Measurements from ENCODE around the gene CTBP1.
A peak's percentile ranks its signal among the peaks of the same experiment; 100 is the strongest.

Gene CTBP1

DNA sequence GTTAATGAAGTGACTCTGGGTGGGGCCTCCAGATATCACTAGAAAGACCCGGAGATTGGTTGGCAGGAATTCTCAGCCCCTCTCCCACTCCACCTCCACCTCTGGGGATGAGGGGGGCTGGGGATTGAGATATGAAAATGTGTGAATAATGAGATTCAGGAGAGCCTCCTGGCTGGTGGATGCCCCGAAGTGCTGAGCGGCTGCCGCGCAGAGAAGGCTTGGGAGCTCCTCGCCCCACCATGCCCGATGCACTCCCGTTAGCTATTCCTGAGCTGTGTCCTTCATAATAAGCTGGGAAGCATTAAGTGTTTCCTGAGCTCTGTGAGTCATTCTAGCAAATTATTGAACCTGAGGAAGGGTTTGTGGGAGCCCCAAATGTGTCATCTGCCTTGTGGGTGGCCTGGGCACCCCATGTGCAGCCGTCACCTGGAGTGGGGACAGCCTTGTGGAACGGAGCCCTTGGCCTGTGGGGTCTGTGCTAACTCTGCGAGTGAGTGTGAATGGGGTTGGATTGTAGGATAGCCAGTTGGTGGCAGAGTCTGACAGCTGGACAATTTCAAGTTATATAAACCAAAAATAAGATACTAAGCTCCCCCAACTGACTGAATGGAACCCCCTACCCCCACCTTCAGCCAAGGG is 36.3 kb upstream of the CTBP1 start:
- no peak overlapping the region for H3K4me3 ChIP-seq (ENCODE audit: low read depth in 1 of 5, low read length in 5 of 5)
- H3K36me3 ChIP-seq (ENCODE audit: control insufficient read depth in 5 of 5, insufficient read depth in 5 of 5, low read length in 5 of 5) = no peaks in the 10 kb centered on the region
- H3K27me3 ChIP-seq (ENCODE audit: control insufficient read depth in 5 of 5, insufficient read depth in 4 of 5, low read length in 5 of 5) = peaks cover 0 to 2% (median 0%) of the 10 kb centered on the region in 5 donors
- H3K9me3 ChIP-seq (ENCODE audit: control insufficient read depth in 5 of 5, low read length in 5 of 5) = peaks cover 0 to 4% (median 0%) of the 10 kb centered on the region in 5 donors
- H3K4me1 ChIP-seq (ENCODE audit: control insufficient read depth in 5 of 5, insufficient read depth in 5 of 5, low read length in 5 of 5) = peaks cover 7 to 11% (median 9%) of the 10 kb centered on the region in 5 donors
- H3K9ac ChIP-seq (ENCODE audit: low read length in 5 of 5) = no peak overlapping the region
- H3K27ac ChIP-seq (ENCODE audit: low read depth, low read length) = no peak overlapping the region

DNA sequence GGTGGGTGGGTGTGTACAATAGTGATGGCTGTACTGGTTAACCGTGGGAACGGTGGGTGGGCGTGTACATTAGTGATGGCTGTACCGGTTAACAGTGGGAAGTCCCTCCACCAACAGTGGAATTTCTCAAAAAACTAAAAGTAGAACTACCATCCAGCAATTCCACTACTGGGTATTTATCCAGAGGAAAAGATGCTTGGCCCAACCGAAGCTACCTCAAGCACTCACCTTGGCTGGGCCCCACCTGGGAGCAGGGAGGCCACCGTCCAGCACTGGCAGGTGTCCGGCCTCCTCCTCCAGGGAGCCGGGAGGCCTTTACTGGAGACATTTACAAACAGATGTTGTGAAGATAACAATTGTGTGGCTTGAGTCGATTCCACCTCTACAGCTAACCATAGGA is 34.8 kb upstream of the CTBP1 start:
- Histone ChIP-seq H3K9ac (ENCODE audit: low read length in 5 of 5) (peak overlapping the region in 1 of 5 donors; percentile 48), H3K27ac (ENCODE audit: low read depth, low read length) (no peak overlapping the region), H3K27me3 (ENCODE audit: control insufficient read depth in 5 of 5, insufficient read depth in 4 of 5, low read length in 5 of 5) (peaks cover 0 to 2% (median 0%) of the 10 kb centered on the region in 5 donors), H3K4me1 (ENCODE audit: control insufficient read depth in 5 of 5, insufficient read depth in 5 of 5, low read length in 5 of 5) (peaks cover under 1 to 7% (median under 1%) of the 10 kb centered on the region in 5 donors), H3K36me3 (ENCODE audit: control insufficient read depth in 5 of 5, insufficient read depth in 5 of 5, low read length in 5 of 5) (no peaks in the 10 kb centered on the region), H3K9me3 (ENCODE audit: control insufficient read depth in 5 of 5, low read length in 5 of 5) (peaks cover 0 to 4% (median 0%) of the 10 kb centered on the region in 5 donors), H3K4me3 (ENCODE audit: low read depth in 1 of 5, low read length in 5 of 5) (no peak overlapping the region)

DNA sequence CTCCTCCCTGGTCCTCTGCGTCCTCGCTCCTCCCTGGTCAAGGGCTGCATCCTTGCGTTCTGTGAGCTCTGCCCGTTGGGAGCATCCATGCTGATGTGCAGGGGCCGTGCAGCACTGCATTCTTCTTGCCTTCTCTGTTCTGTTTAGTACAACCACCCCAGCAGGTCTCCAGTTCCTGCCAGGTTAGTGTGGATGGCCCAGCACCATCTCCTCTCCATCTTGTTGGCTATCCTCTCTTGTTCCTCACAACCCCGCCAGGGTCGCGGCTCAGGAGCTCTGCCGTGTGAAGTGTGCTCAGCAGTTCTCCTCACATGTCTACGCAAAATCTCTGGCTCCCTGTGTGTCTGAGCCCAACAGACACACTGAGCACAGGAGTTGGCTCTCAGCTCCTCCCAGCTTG is 30.3 kb upstream of the CTBP1 start:
- Histone ChIP-seq H3K4me3 (ENCODE audit: low read depth in 1 of 5, low read length in 5 of 5) (no peak overlapping the region), H3K27ac (ENCODE audit: low read depth, low read length) (no peak overlapping the region), H3K4me1 (ENCODE audit: control insufficient read depth in 5 of 5, insufficient read depth in 5 of 5, low read length in 5 of 5) (peaks cover 0 to 7% (median 0%) of the 10 kb centered on the region in 5 donors), H3K9ac (ENCODE audit: low read length in 5 of 5) (no peak overlapping the region), H3K27me3 (ENCODE audit: control insufficient read depth in 5 of 5, insufficient read depth in 4 of 5, low read length in 5 of 5) (peaks cover 0 to 2% (median 0%) of the 10 kb centered on the region in 5 donors), H3K36me3 (ENCODE audit: control insufficient read depth in 5 of 5, insufficient read depth in 5 of 5, low read length in 5 of 5) (no peaks in the 10 kb centered on the region), H3K9me3 (ENCODE audit: control insufficient read depth in 5 of 5, low read length in 5 of 5) (no peaks in the 10 kb centered on the region)

DNA sequence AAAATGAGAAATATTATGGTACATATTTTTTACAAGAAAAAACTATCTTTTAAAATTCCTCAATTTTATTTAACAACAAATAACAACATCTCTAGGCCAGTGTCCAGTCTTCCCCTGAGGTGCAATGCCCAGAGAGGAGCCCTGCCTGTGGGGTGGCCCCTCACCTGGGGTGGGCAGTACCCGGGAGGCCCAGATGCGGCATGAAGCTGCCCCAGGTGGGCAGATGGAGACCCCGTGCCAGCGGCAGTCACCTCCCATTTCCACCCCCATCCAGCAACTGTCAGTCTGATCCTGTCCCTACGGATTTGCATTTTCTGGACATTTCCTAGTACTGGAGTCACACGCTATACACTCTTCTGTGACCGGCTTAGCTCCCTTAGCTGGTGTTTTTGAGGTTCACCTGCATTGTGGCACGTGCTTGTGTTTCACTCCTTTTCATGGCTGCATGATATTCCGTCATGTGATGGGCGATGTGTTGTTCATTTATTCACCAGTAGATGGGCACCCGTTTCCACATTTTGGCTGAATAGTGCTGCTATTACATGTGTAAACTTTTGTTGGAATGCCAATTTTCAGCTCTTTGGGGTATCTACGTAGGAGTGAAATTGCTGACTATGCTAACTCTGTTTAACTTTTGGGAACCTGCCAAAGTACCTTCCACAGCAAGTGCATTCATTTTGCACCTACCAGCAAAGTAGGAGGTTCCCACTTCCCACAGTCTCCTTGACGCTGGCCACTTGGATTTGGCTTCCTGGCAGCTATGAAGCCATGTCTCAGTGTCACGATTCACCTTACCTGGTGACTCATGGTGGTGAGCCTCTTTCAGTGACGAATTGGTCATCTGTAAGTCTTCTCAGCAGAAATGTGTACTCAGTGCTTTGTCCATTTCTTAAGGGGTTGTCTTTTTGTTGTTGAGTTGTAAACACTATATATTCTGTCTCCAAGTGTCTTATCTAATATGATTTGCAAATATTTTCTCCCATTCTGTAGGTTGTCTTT is 29.0 kb upstream of the CTBP1 start:
- Histone ChIP-seq H3K9me3 (ENCODE audit: control insufficient read depth in 5 of 5, low read length in 5 of 5) (no peaks in the 10 kb centered on the region), H3K4me1 (ENCODE audit: control insufficient read depth in 5 of 5, insufficient read depth in 5 of 5, low read length in 5 of 5) (peaks cover 0 to 2% (median 0%) of the 10 kb centered on the region in 5 donors), H3K36me3 (ENCODE audit: control insufficient read depth in 5 of 5, insufficient read depth in 5 of 5, low read length in 5 of 5) (no peaks in the 10 kb centered on the region), H3K27ac (ENCODE audit: low read depth, low read length) (no peak overlapping the region), H3K9ac (ENCODE audit: low read length in 5 of 5) (no peak overlapping the region), H3K27me3 (ENCODE audit: control insufficient read depth in 5 of 5, insufficient read depth in 4 of 5, low read length in 5 of 5) (no peaks in the 10 kb centered on the region), H3K4me3 (ENCODE audit: low read depth in 1 of 5, low read length in 5 of 5) (no peak overlapping the region)

DNA sequence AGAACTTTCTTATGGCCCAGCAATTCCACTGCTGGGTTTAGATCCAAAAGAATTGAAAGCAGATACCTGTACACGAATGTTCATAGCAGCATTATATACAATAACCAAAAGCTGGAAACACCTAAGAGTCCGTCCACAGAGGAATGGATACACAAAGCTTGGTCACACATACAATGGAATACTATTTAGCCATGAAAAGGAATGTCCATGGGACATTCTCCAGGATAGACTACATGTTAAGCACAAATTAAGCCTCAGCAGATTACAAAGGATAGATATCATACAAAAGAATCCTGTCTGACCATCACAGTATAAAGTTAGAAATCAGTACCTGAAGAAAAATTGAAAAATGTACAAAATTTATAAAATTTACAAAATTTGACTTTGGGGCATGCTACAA is 28.1 kb upstream of the CTBP1 start:
- Histone ChIP-seq H3K27me3 (ENCODE audit: control insufficient read depth in 5 of 5, insufficient read depth in 4 of 5, low read length in 5 of 5) (no peaks in the 10 kb centered on the region), H3K36me3 (ENCODE audit: control insufficient read depth in 5 of 5, insufficient read depth in 5 of 5, low read length in 5 of 5) (no peaks in the 10 kb centered on the region), H3K9ac (ENCODE audit: low read length in 5 of 5) (no peak overlapping the region), H3K4me3 (ENCODE audit: low read depth in 1 of 5, low read length in 5 of 5) (no peak overlapping the region), H3K4me1 (ENCODE audit: control insufficient read depth in 5 of 5, insufficient read depth in 5 of 5, low read length in 5 of 5) (no peaks in the 10 kb centered on the region), H3K27ac (ENCODE audit: low read depth, low read length) (no peak overlapping the region), H3K9me3 (ENCODE audit: control insufficient read depth in 5 of 5, low read length in 5 of 5) (no peaks in the 10 kb centered on the region)

DNA sequence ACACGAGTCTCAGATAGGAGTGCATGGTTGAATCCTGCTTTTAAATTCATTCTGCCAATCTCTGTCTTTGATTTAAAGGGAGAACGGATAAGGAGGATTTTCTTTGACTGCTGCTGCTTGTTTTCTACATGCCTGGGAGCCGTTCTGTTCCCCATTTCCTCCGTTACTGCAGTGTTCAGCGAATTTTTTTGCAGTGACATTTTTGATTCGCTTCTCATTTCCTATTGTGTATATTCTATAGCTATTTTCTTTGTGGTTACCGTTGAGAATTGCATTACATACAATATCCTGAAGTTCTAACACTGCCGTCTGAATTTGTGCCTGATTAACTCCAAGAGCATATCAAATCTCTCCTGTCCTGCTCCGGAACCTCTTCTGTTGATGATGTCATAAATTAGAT is 25.9 kb upstream of the CTBP1 start:
- Histone ChIP-seq H3K4me1 (ENCODE audit: control insufficient read depth in 5 of 5, insufficient read depth in 5 of 5, low read length in 5 of 5) (no peaks in the 10 kb centered on the region), H3K27ac (ENCODE audit: low read depth, low read length) (no peak overlapping the region), H3K27me3 (ENCODE audit: control insufficient read depth in 5 of 5, insufficient read depth in 4 of 5, low read length in 5 of 5) (no peaks in the 10 kb centered on the region), H3K9ac (ENCODE audit: low read length in 5 of 5) (no peak overlapping the region), H3K4me3 (ENCODE audit: low read depth in 1 of 5, low read length in 5 of 5) (no peak overlapping the region), H3K9me3 (ENCODE audit: control insufficient read depth in 5 of 5, low read length in 5 of 5) (no peaks in the 10 kb centered on the region), H3K36me3 (ENCODE audit: control insufficient read depth in 5 of 5, insufficient read depth in 5 of 5, low read length in 5 of 5) (no peaks in the 10 kb centered on the region)

DNA sequence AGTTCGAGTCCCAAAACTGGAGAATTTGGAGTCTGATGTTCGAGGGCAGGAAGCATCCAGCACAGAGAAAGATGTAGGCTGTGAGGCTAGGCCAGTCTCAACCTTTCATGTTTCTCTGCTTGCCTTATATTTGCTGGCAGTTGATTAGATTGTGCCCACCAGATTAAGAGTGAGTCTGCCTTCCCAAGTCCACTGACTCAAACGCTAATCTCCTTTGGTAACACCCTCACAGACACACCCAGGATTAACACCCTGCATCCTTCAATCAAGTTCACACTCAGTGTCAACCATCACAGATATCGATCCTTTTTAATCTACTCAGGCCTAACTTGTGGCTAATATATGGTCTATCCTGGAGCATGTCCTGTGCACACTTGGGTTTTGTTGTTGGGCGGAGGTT is 22.8 kb upstream of the CTBP1 start:
- no peaks in the 10 kb centered on the region for H3K27me3 ChIP-seq (ENCODE audit: control insufficient read depth in 5 of 5, insufficient read depth in 4 of 5, low read length in 5 of 5)
- H3K4me3 ChIP-seq (ENCODE audit: low read depth in 1 of 5, low read length in 5 of 5) = no peak overlapping the region
- no peaks in the 10 kb centered on the region for H3K36me3 ChIP-seq (ENCODE audit: control insufficient read depth in 5 of 5, insufficient read depth in 5 of 5, low read length in 5 of 5)
- H3K9me3 ChIP-seq (ENCODE audit: control insufficient read depth in 5 of 5, low read length in 5 of 5) = peaks cover 0 to 4% (median 3%) of the 10 kb centered on the region in 5 donors
- H3K9ac ChIP-seq (ENCODE audit: low read length in 5 of 5) = no peak overlapping the region
- H3K27ac ChIP-seq (ENCODE audit: low read depth, low read length) = no peak overlapping the region
- no peaks in the 10 kb centered on the region for H3K4me1 ChIP-seq (ENCODE audit: control insufficient read depth in 5 of 5, insufficient read depth in 5 of 5, low read length in 5 of 5)

DNA sequence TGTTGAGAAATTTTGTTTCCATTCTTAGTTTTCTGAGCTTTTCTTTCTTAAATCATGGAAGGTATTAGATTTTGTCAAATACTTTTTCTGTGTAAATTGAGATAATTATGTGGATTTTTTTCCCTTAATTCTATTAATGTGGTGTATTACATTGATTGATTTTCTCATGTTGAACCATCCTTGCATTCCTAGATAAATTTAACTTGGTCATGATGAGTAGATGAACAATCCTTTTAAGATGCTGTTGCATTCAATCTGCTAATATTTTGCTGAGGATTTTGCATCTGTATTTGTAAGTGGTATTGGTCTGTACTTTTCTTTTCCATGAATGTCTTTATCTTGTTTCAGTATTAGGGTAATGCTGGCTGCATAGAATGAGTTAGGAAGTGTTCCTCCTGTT is 20.3 kb upstream of the CTBP1 start:
- H3K27me3 ChIP-seq (ENCODE audit: control insufficient read depth in 5 of 5, insufficient read depth in 4 of 5, low read length in 5 of 5) = no peaks in the 10 kb centered on the region
- no peak overlapping the region for H3K9ac ChIP-seq (ENCODE audit: low read length in 5 of 5)
- peaks cover 0 to 3% (median 0%) of the 10 kb centered on the region in 5 donors for H3K36me3 ChIP-seq (ENCODE audit: control insufficient read depth in 5 of 5, insufficient read depth in 5 of 5, low read length in 5 of 5)
- H3K27ac ChIP-seq (ENCODE audit: low read depth, low read length) = no peak overlapping the region
- H3K9me3 ChIP-seq (ENCODE audit: control insufficient read depth in 5 of 5, low read length in 5 of 5) = peaks cover 0 to 4% (median 3%) of the 10 kb centered on the region in 5 donors
- H3K4me3 ChIP-seq (ENCODE audit: low read depth in 1 of 5, low read length in 5 of 5) = no peak overlapping the region
- no peaks in the 10 kb centered on the region for H3K4me1 ChIP-seq (ENCODE audit: control insufficient read depth in 5 of 5, insufficient read depth in 5 of 5, low read length in 5 of 5)

DNA sequence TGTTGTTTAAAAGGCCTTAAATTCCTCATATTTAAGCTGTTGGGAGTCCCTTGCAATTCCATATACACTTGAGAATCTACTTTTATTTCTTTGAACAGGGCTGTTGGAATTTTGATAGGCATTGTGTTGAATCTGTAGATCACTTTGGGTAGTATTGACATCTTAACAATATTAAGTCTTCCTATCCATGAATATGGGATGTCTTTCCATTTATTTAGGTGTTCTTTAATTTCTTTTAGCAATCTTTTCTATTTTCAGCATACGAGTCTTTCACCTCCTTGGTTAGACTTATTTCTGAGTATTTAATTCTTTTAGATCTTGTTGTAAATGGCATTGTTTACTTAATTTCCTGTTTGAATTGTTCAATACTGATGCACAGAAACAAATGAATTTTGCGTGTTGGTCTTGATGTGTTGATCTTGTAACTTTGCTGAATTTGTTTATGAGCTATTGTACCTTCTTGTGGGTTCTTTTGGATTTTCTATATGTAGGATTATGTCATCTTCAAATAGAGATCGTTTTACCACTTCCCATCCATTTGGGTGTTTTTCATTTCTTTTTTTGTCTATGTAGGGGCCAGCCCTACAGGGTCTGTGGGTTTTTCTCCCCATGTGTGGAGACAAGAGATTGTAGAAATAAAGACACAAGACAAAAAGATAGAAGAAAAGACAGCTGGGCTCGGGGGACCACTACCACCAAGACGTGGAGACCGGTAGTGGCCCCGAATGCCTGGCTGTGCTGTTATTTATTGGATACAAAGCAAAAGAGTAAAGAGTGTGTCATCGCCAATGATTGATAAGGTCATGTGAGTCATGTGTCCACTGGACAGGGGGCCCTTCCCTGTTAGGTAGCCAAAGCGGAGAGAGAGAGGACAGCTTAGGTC is 18.2 kb upstream of the CTBP1 start:
- Histone ChIP-seq H3K27ac (ENCODE audit: low read depth, low read length) (no peak overlapping the region), H3K9ac (ENCODE audit: low read length in 5 of 5) (no peak overlapping the region), H3K36me3 (ENCODE audit: control insufficient read depth in 5 of 5, insufficient read depth in 5 of 5, low read length in 5 of 5) (peaks cover 0 to 3% (median 0%) of the 10 kb centered on the region in 5 donors), H3K4me3 (ENCODE audit: low read depth in 1 of 5, low read length in 5 of 5) (no peak overlapping the region), H3K9me3 (ENCODE audit: control insufficient read depth in 5 of 5, low read length in 5 of 5) (peaks cover 0 to 4% (median 3%) of the 10 kb centered on the region in 5 donors), H3K27me3 (ENCODE audit: control insufficient read depth in 5 of 5, insufficient read depth in 4 of 5, low read length in 5 of 5) (no peaks in the 10 kb centered on the region), H3K4me1 (ENCODE audit: control insufficient read depth in 5 of 5, insufficient read depth in 5 of 5, low read length in 5 of 5) (no peaks in the 10 kb centered on the region)

Data from subcutaneous abdominal adipose tissue (tissue), 5 donors.